ENCODE data around the gene SLC5A11.
A peak's percentile ranks its signal among the peaks of the same experiment; 100 is the strongest.
"Not testable (repeated sequence)": the region's sequence is repeated elsewhere in the genome, so short reads cannot be mapped to it uniquely, and the experiment has no call there.

Gene SLC5A11

GRCh38 chr16:24845726-24846547, at the start of gene SLC5A11:
Gene SLC5A11 (plus strand): TSS chr16:24845963. CDS start chr16:24858644, 12,681 bp downstream.
- no peak within 1 kb of the TSS for H3K9ac ChIP-seq (ENCODE audit: low read depth in 1 of 2, low read length in 2 of 2)
- no peaks in the 10 kb centered on the region for H3K36me3 ChIP-seq (ENCODE audit: control insufficient read depth in 1 of 2, insufficient read depth in 2 of 2, low read length in 2 of 2)
- peak within 1 kb of the TSS; percentile 26 to 43 for H3K4me3 ChIP-seq (ENCODE audit: low read depth in 1 of 2, low read length in 2 of 2)
- H3K9me3 ChIP-seq (ENCODE audit: control insufficient read depth in 1 of 2, low read length in 2 of 2) = no peaks in the 10 kb centered on the region
- peaks cover 20 to 22% of the 10 kb centered on the region in 2 donors for H3K4me1 ChIP-seq (ENCODE audit: control insufficient read depth in 1 of 2, insufficient read depth in 2 of 2, low read length in 2 of 2)
- no peaks in the 10 kb centered on the region for H3K27me3 ChIP-seq (ENCODE audit: control insufficient read depth in 1 of 2, insufficient read depth in 2 of 2, low read length in 2 of 2)
- no peak within 1 kb of the TSS for H3K27ac ChIP-seq (ENCODE audit: low read depth, low read length)

- H3K4me1 ChIP-seq (ENCODE audit: control insufficient read depth in 1 of 2, insufficient read depth in 2 of 2, low read length in 2 of 2) = no peaks in the 10 kb centered on the region
- no peak overlapping the region for H3K9ac ChIP-seq (ENCODE audit: low read depth in 1 of 2, low read length in 2 of 2)
- H3K27ac ChIP-seq (ENCODE audit: low read depth, low read length) = no peak overlapping the region
- no peaks in the 10 kb centered on the region for H3K27me3 ChIP-seq (ENCODE audit: control insufficient read depth in 1 of 2, insufficient read depth in 2 of 2, low read length in 2 of 2)
- H3K4me3 ChIP-seq (ENCODE audit: low read depth in 1 of 2, low read length in 2 of 2) = no peak overlapping the region
- peaks cover 59 to 97% of the 10 kb centered on the region in 2 donors for H3K36me3 ChIP-seq (ENCODE audit: control insufficient read depth in 1 of 2, insufficient read depth in 2 of 2, low read length in 2 of 2)
- H3K9me3 ChIP-seq (ENCODE audit: control insufficient read depth in 1 of 2, low read length in 2 of 2) = no peaks in the 10 kb centered on the region
Measured at GRCh38 chr16:24800586-24800985, 45.2 kb upstream of the SLC5A11 start.

- Histone ChIP-seq H3K9me3 (ENCODE audit: control insufficient read depth in 1 of 2, low read length in 2 of 2) (no peaks in the 10 kb centered on the region), H3K4me1 (ENCODE audit: control insufficient read depth in 1 of 2, insufficient read depth in 2 of 2, low read length in 2 of 2) (no peaks in the 10 kb centered on the region), H3K9ac (ENCODE audit: low read depth in 1 of 2, low read length in 2 of 2) (no peak overlapping the region), H3K27ac (ENCODE audit: low read depth, low read length) (no peak overlapping the region), H3K27me3 (ENCODE audit: control insufficient read depth in 1 of 2, insufficient read depth in 2 of 2, low read length in 2 of 2) (no peaks in the 10 kb centered on the region), H3K36me3 (ENCODE audit: control insufficient read depth in 1 of 2, insufficient read depth in 2 of 2, low read length in 2 of 2) (peaks cover 65 to 97% of the 10 kb centered on the region in 2 donors), H3K4me3 (ENCODE audit: low read depth in 1 of 2, low read length in 2 of 2) (no peak overlapping the region)
Measured at GRCh38 chr16:24801761-24802302, 43.9 kb upstream of the SLC5A11 start.

GRCh38 chr16:24805484-24805883, 40.3 kb upstream of the SLC5A11 start:
- no peak overlapping the region for H3K27ac ChIP-seq (ENCODE audit: low read depth, low read length)
- H3K27me3 ChIP-seq (ENCODE audit: control insufficient read depth in 1 of 2, insufficient read depth in 2 of 2, low read length in 2 of 2) = no peaks in the 10 kb centered on the region
- no peaks in the 10 kb centered on the region for H3K9me3 ChIP-seq (ENCODE audit: control insufficient read depth in 1 of 2, low read length in 2 of 2)
- H3K36me3 ChIP-seq (ENCODE audit: control insufficient read depth in 1 of 2, insufficient read depth in 2 of 2, low read length in 2 of 2) = peaks cover 58 to 97% of the 10 kb centered on the region in 2 donors
- H3K9ac ChIP-seq (ENCODE audit: low read depth in 1 of 2, low read length in 2 of 2) = no peak overlapping the region
- no peak overlapping the region for H3K4me3 ChIP-seq (ENCODE audit: low read depth in 1 of 2, low read length in 2 of 2)
- H3K4me1 ChIP-seq (ENCODE audit: control insufficient read depth in 1 of 2, insufficient read depth in 2 of 2, low read length in 2 of 2) = no peaks in the 10 kb centered on the region

- H3K27me3 ChIP-seq (ENCODE audit: control insufficient read depth in 1 of 2, insufficient read depth in 2 of 2, low read length in 2 of 2) = no peaks in the 10 kb centered on the region
- H3K9ac ChIP-seq (ENCODE audit: low read depth in 1 of 2, low read length in 2 of 2) = no peak overlapping the region
- peaks cover 52 to 92% of the 10 kb centered on the region in 2 donors for H3K36me3 ChIP-seq (ENCODE audit: control insufficient read depth in 1 of 2, insufficient read depth in 2 of 2, low read length in 2 of 2)
- no peaks in the 10 kb centered on the region for H3K9me3 ChIP-seq (ENCODE audit: control insufficient read depth in 1 of 2, low read length in 2 of 2)
- H3K4me1 ChIP-seq (ENCODE audit: control insufficient read depth in 1 of 2, insufficient read depth in 2 of 2, low read length in 2 of 2) = no peaks in the 10 kb centered on the region
- H3K4me3 ChIP-seq (ENCODE audit: low read depth in 1 of 2, low read length in 2 of 2) = no peak overlapping the region
- no peak overlapping the region for H3K27ac ChIP-seq (ENCODE audit: low read depth, low read length)
Measured at GRCh38 chr16:24807301-24807700, 38.5 kb upstream of the SLC5A11 start.

GRCh38 chr16:24810951-24811843, 34.6 kb upstream of the SLC5A11 start:
- H3K27ac ChIP-seq (ENCODE audit: low read depth, low read length) = no peak overlapping the region
- no peak overlapping the region for H3K9ac ChIP-seq (ENCODE audit: low read depth in 1 of 2, low read length in 2 of 2)
- H3K4me1 ChIP-seq (ENCODE audit: control insufficient read depth in 1 of 2, insufficient read depth in 2 of 2, low read length in 2 of 2) = no peaks in the 10 kb centered on the region
- no peak overlapping the region for H3K4me3 ChIP-seq (ENCODE audit: low read depth in 1 of 2, low read length in 2 of 2)
- no peaks in the 10 kb centered on the region for H3K27me3 ChIP-seq (ENCODE audit: control insufficient read depth in 1 of 2, insufficient read depth in 2 of 2, low read length in 2 of 2)
- no peaks in the 10 kb centered on the region for H3K9me3 ChIP-seq (ENCODE audit: control insufficient read depth in 1 of 2, low read length in 2 of 2)
- H3K36me3 ChIP-seq (ENCODE audit: control insufficient read depth in 1 of 2, insufficient read depth in 2 of 2, low read length in 2 of 2) = peaks cover 45 to 90% of the 10 kb centered on the region in 2 donors

GRCh38 chr16:24812813-24813212, 33.0 kb upstream of the SLC5A11 start:
- H3K36me3 ChIP-seq (ENCODE audit: control insufficient read depth in 1 of 2, insufficient read depth in 2 of 2, low read length in 2 of 2) = peaks cover 43 to 89% of the 10 kb centered on the region in 2 donors
- H3K9me3 ChIP-seq (ENCODE audit: control insufficient read depth in 1 of 2, low read length in 2 of 2); H3K27me3 ChIP-seq (ENCODE audit: control insufficient read depth in 1 of 2, insufficient read depth in 2 of 2, low read length in 2 of 2); H3K27ac ChIP-seq (ENCODE audit: low read depth, low read length); H3K9ac ChIP-seq (ENCODE audit: low read depth in 1 of 2, low read length in 2 of 2); H3K4me3 ChIP-seq (ENCODE audit: low read depth in 1 of 2, low read length in 2 of 2); H3K4me1 ChIP-seq (ENCODE audit: control insufficient read depth in 1 of 2, insufficient read depth in 2 of 2, low read length in 2 of 2): not testable (repeated sequence)

- H3K36me3 ChIP-seq (ENCODE audit: control insufficient read depth in 1 of 2, insufficient read depth in 2 of 2, low read length in 2 of 2) = peaks cover 47 to 90% of the 10 kb centered on the region in 2 donors
Measured at GRCh38 chr16:24815021-24815420, 30.7 kb upstream of the SLC5A11 start.

GRCh38 chr16:24816688-24817087, 29.1 kb upstream of the SLC5A11 start:
- no peak overlapping the region for H3K9ac ChIP-seq (ENCODE audit: low read depth in 1 of 2, low read length in 2 of 2)
- H3K27me3 ChIP-seq (ENCODE audit: control insufficient read depth in 1 of 2, insufficient read depth in 2 of 2, low read length in 2 of 2) = no peaks in the 10 kb centered on the region
- H3K36me3 ChIP-seq (ENCODE audit: control insufficient read depth in 1 of 2, insufficient read depth in 2 of 2, low read length in 2 of 2) = peaks cover 59 to 90% of the 10 kb centered on the region in 2 donors
- no peaks in the 10 kb centered on the region for H3K9me3 ChIP-seq (ENCODE audit: control insufficient read depth in 1 of 2, low read length in 2 of 2)
- no peak overlapping the region for H3K27ac ChIP-seq (ENCODE audit: low read depth, low read length)
- H3K4me1 ChIP-seq (ENCODE audit: control insufficient read depth in 1 of 2, insufficient read depth in 2 of 2, low read length in 2 of 2) = no peaks in the 10 kb centered on the region
- no peak overlapping the region for H3K4me3 ChIP-seq (ENCODE audit: low read depth in 1 of 2, low read length in 2 of 2)

More at GRCh38 chr16:24815021-24815420, 30.7 kb upstream of the SLC5A11 start:
- Histone ChIP-seq H3K9ac (ENCODE audit: low read depth in 1 of 2, low read length in 2 of 2) (no peak overlapping the region), H3K4me3 (ENCODE audit: low read depth in 1 of 2, low read length in 2 of 2) (no peak overlapping the region), H3K4me1 (ENCODE audit: control insufficient read depth in 1 of 2, insufficient read depth in 2 of 2, low read length in 2 of 2) (no peaks in the 10 kb centered on the region), H3K9me3 (ENCODE audit: control insufficient read depth in 1 of 2, low read length in 2 of 2) (no peaks in the 10 kb centered on the region), H3K27me3 (ENCODE audit: control insufficient read depth in 1 of 2, insufficient read depth in 2 of 2, low read length in 2 of 2) (no peaks in the 10 kb centered on the region), H3K27ac (ENCODE audit: low read depth, low read length) (no peak overlapping the region)

Measured in duodenal mucosa (tissue), 2 donors.